ENCODE measurements around the gene ASMTL.

ASMTL gene

GRCh38 chrX:1420371-1420770 lies 32.3 kb downstream of the ASMTL start:
- H3K36me3 ChIP-seq: peaks cover 55 to 77% (median 71%) of the 10 kb centered on the region in 3 donors
- intact Hi-C loops (cut with DNase I; ENCODE audit: low total_unique reads): no loop called here
- DNase-seq: peak in 1 of 2 donors; percentile 48

GRCh38 chrX:1419545-1420355 lies 33.0 kb downstream of the ASMTL start:
- no peak overlapping the region for H3K4me3 ChIP-seq
- intact Hi-C loops (cut with DNase I; ENCODE audit: low total_unique reads): no loop called here
- H3K27me3 ChIP-seq: no peaks in the 10 kb centered on the region
- H3K4me1 ChIP-seq: no peaks in the 10 kb centered on the region
- no peak for TF ChIP-seq CTCF (IDR thresholded peaks at IDR 0.05)
- DNase-seq: peak in 1 of 2 donors; percentile 31
- peaks cover 0 to 18% (median 16%) of the 10 kb centered on the region in 3 donors for H3K9me3 ChIP-seq
- H3K27ac ChIP-seq: no peak overlapping the region
- H3K36me3 ChIP-seq: peaks cover 51 to 73% (median 64%) of the 10 kb centered on the region in 3 donors

More at GRCh38 chrX:1420371-1420770, 32.3 kb downstream of the ASMTL start:
- H3K4me1 ChIP-seq: no peaks in the 10 kb centered on the region
- no peaks in the 10 kb centered on the region for H3K27me3 ChIP-seq
- H3K4me3 ChIP-seq: no peak overlapping the region
- peaks cover 0 to 18% (median 16%) of the 10 kb centered on the region in 3 donors for H3K9me3 ChIP-seq
- no peak for TF ChIP-seq CTCF (IDR thresholded peaks at IDR 0.05)
- H3K27ac ChIP-seq: no peak overlapping the region

- no peak for TF ChIP-seq CTCF (IDR thresholded peaks at IDR 0.05)
- peaks cover 56 to 79% (median 63%) of the 10 kb centered on the region in 3 donors for H3K36me3 ChIP-seq
- no peak overlapping the region for H3K27ac ChIP-seq
- intact Hi-C loops (cut with DNase I; ENCODE audit: low total_unique reads): no loop called here
- peak in 1 of 2 donors; percentile 58 for DNase-seq
- H3K4me1 ChIP-seq: no peaks in the 10 kb centered on the region
- H3K9me3 ChIP-seq: peaks cover 0 to 18% (median 16%) of the 10 kb centered on the region in 3 donors
- H3K27me3 ChIP-seq: no peaks in the 10 kb centered on the region
- no peak overlapping the region for H3K4me3 ChIP-seq
Measured at GRCh38 chrX:1418901-1419544, 33.7 kb downstream of the ASMTL start.

GRCh38 chrX:1417921-1418771 lies 34.6 kb downstream of the ASMTL start:
- no peaks in the 10 kb centered on the region for H3K27me3 ChIP-seq
- peak in 1 of 2 donors; percentile 61 for DNase-seq
- H3K36me3 ChIP-seq: peaks cover 58 to 79% (median 63%) of the 10 kb centered on the region in 3 donors
- no peak for TF ChIP-seq CTCF (IDR thresholded peaks at IDR 0.05)
- no peak overlapping the region for H3K4me3 ChIP-seq
- H3K9me3 ChIP-seq: peaks cover 0 to 18% (median 15%) of the 10 kb centered on the region in 3 donors
- intact Hi-C loops (cut with DNase I; ENCODE audit: low total_unique reads): no loop called here
- no peaks in the 10 kb centered on the region for H3K4me1 ChIP-seq
- no peak overlapping the region for H3K27ac ChIP-seq

Data from tibial artery (tissue), 4 donors.